Fibroblast of peridontal ligament (primary cell): ENCODE data around the gene DNAJC11.
"Not testable (repeated sequence)": the region's sequence is repeated elsewhere in the genome, so short reads cannot be mapped to it uniquely, and the experiment has no call there.

Experiments
- DNase-seq: peaks from one replicate; pipeline ENCODE4 v3.0.0-alpha.2; 2010; ENCODE audit errors: extremely low read depth

The DNAJC11 gene

GRCh38 chr1:6701437-6702153, at the start of gene DNAJC11:
TSS of gene DNAJC11 (minus strand) at chr1:6701816. CDS start at chr1:6701800, 16 bp downstream.
- peak; percentile 83 for DNase-seq

GRCh38 chr1:6750490-6750889, 48.9 kb upstream of the DNAJC11 start:
- no peak for DNase-seq

- DNase-seq = no peak
These were observed 46.1 kb upstream of the DNAJC11 start for GRCh38 chr1:6747674-6748073.

- DNase-seq = no peak
These were observed 43.5 kb upstream of the DNAJC11 start for GRCh38 chr1:6745073-6745472.

GRCh38 chr1:6743189-6744101, 41.8 kb upstream of the DNAJC11 start:
- peak; percentile 94 for DNase-seq

- not testable (repeated sequence) for DNase-seq
These were observed 41.1 kb upstream of the DNAJC11 start for GRCh38 chr1:6742676-6743188.

- no peak for DNase-seq
These were observed 37.5 kb upstream of the DNAJC11 start for GRCh38 chr1:6738987-6739676.

GRCh38 chr1:6732942-6733341, 31.3 kb upstream of the DNAJC11 start:
- no peak for DNase-seq

- no peak for DNase-seq
These were observed 30.3 kb upstream of the DNAJC11 start for GRCh38 chr1:6731905-6732304.

GRCh38 chr1:6730880-6731279, 29.3 kb upstream of the DNAJC11 start:
- no peak for DNase-seq

- no peak for DNase-seq
These were observed 28.9 kb upstream of the DNAJC11 start for GRCh38 chr1:6730473-6730872.

- DNase-seq = peak; percentile 58
These were observed 25.9 kb upstream of the DNAJC11 start for GRCh38 chr1:6727535-6727934.

GRCh38 chr1:6726253-6726652, 24.6 kb upstream of the DNAJC11 start:
- DNase-seq = no peak

GRCh38 chr1:6724517-6725141, 23.0 kb upstream of the DNAJC11 start:
- DNase-seq = peak; percentile 77

- DNase-seq = no peak
These were observed 22.2 kb upstream of the DNAJC11 start for GRCh38 chr1:6723621-6724428.

- no peak for DNase-seq
These were observed 9.6 kb upstream of the DNAJC11 start for GRCh38 chr1:6711174-6711573.

- no peak for DNase-seq
These were observed 3.1 kb upstream of the DNAJC11 start for GRCh38 chr1:6704746-6705145.

- no peak for DNase-seq
These were observed 1.4 kb upstream of the DNAJC11 start for GRCh38 chr1:6703016-6703415.

- no peak for DNase-seq
These were observed 671 bp downstream of the DNAJC11 start for GRCh38 chr1:6700853-6701436.

GRCh38 chr1:6699915-6700314, 1.7 kb downstream of the DNAJC11 start:
- not testable (repeated sequence) for DNase-seq
